Right renal cortex interstitium (tissue), 3 donors: Measurements from ENCODE around the gene BFSP2. TPM values are rescaled to one million over a fixed set of nuclear protein-coding genes. Genes with fewer than 3 reads are reported as not detected.

Experiments used
- DNase-seq, 3 donors: peaks; one replicate each; pipeline ENCODE4 v3.0.0-alpha.2; 2013; ENCODE audit warnings: low read depth in 3 of 3, low spot score in 2 of 3
- polyA plus RNA-seq, 3 donors: library from polyadenylated mRNA; unstranded; fragments of 120-200 nt; gene quantifications; one replicate each; pipeline ENCODE4 v1.2.1, GENCODE V29; 2013; ENCODE audit not compliant: insufficient read length in 3 of 3

Gene BFSP2
- polyA plus RNA-seq, 3 donors, result 0.50 to 0.67 TPM; not detected in 1

DNA sequence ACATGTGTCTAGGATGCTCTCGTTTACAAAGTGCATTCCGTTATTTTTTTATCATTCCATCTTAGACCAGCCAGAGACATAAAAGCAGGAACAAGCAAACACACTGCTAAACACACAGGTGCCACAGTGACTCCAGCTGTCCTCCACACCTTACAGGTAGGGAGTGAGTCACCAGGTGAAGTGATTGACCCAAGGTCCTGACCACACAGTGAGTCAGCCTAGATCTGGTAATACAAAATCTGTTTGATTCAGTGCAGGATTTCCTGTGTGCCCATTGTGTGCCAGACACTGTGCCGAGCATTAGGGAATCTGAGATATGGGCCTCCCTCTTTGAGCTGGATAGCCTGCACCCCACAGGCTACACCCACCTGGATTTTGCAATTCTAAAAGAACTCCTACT is 16.7 kb upstream of the BFSP2 start:
- no peak for DNase-seq

DNA sequence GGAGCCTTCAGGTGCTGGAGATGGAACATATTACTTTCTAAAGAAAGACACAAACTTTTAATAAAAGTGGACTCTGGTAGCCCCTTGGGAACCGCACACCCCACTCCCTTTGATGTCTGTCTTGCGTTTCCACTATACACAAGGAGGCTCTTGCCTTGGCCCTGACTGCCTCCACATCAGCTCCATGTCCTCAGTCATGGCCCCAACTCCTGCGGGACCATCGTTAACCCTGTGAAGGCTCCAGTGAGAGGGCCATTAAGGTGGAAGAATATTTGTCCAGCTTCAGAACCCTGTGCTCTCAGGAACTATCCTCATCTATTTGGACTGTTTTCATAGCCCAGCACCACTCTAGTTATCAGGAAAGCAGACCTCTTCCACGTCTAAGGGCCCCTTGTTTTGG is 16.1 kb upstream of the BFSP2 start:
- no peak for DNase-seq

DNA sequence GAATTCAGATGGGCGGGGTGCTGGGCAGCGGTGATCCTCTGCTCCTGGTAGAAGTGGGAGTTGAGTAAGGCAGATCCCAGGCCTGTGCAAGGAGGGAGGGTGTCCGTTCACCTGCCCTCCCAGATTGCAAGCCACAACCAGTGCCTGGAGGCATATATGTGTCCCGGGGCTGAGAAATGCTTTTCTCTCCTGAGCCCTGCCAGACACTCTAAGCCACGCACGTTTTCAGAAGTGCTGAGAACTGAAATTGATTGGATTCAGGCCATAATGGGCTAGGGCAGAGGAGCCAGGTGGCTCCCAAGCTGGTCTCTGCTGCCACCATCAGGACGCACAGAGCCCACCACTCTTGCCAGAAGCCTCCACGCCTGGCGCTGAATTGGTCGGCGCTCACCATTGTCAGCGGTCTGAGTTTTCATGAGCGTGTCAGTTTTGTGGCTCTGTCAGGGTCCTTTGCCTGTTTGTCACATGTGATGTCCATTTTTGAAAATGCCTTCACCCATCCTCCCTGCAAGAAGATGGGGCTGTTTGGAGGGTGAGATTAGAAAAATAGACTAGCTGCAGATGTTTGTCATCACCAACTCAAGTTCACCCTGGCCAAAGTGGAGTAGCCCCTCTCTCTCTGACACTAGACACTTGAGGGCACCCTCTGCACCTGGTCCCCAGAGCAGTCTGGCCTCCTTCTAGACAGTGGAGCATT is 15.4 kb upstream of the BFSP2 start:
- DNase-seq, result peak; percentile 42 to 57 (median 47)

DNA sequence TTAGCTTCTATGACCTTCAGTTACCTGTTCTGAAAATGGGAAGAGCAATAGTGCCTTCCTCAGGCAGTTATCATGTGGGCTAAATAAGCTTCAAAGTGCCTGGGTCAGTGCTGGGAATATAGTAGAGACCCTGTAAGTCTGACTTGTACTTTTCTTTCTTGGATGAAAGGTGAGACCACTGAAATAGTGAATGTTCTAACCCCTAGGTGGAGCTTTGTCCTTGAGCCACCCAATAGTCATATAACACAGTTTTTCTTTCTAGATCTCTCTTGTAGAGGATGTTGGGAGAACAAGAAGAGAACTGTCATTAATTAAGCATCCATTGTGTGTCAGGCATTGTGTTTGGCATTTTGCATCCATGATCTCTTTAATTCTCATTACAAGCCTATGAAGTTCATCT is 13.0 kb upstream of the BFSP2 start:
- DNase-seq, result no peak

DNA sequence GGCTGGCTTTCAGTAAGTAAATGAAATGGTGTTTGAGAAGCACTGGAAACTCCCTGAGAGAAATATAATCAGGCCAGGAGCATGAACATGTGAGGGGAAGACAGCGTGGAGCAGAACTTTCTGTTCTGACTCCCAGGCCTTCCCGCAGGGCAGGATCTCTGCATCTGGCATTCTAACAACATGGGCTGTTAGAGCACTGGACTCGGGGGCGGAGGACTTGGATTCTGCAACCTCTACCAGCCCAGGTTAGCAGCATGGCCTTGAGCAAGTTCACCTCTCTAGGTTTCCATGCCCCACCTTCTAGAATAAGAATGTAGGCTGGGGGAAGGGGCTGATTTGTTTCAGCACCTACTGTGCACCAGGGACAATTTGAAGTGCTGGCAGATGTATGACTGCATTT is 12.5 kb upstream of the BFSP2 start:
- no peak for DNase-seq

DNA sequence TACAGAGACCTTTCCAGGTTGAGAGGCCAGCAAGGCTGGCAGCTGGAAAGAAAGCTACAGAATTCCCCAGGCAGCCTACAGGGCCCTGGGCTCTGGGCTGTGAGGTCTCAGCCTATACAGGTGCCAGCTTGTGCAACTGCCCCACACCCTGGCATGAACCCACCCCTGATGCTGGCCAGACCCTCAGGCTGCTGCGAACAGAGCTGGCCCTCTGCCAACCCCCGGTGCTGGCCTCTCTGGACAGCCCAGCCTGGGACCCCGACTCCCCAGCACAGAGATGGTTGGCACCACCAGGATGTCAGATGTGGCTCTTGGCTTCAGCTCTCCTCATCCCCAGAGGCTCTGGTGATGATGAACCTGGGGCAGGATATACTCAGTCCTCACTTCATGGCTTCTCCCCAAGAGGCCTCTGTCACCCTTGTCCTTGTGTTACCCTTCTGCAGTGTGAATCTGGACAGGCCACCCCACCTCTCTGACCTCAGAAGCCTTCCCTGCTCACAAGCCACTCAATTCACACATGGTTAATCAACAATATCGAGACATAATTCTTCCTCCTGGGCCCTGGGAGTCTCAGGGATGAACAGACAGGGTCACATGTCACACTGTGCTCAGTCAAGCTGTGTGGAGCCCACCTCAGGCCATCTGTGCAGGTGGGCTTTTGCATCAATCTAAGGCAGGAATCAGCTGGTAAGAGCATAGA is 11.0 kb upstream of the BFSP2 start:
- no peak for DNase-seq

DNA sequence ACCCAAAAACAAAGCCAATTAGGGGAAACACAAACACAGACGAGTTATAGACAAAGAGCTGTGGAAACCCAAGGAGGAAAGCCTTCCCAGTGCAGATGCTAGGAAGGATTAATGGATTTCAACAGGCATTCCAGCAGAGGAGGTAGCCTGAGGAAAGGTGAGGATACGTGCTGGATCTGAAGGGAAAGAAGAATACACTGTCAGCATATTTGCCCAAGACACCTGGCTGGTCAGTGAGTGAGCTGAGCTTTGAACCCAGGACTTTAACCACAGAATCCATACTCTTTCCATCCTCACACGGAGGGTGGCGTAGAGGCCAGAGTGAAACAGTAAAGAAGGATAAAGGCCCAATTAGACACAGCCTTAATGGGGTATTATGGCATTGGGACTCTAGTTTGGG is 9.1 kb upstream of the BFSP2 start:
- DNase-seq, result no peak

DNA sequence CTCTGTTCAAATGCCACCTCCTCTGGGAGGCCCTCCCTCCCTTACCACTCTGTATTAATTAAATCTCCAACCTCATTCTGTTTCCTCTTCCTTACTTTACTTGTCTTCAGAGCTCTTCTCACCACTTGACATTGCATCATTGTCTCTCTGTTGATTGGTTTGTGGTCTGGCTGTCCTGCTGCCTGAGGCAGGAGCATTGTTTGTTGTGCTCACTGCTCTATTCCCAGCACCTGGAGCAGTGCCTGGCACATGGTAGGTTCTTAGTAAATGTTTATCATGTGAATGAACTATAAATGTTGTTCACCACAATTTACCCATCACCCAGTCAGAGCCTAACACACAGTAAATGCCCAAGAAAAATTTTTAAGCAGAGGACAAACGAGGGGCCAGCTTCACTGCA is 6.7 kb upstream of the BFSP2 start:
- no peak for DNase-seq

DNA sequence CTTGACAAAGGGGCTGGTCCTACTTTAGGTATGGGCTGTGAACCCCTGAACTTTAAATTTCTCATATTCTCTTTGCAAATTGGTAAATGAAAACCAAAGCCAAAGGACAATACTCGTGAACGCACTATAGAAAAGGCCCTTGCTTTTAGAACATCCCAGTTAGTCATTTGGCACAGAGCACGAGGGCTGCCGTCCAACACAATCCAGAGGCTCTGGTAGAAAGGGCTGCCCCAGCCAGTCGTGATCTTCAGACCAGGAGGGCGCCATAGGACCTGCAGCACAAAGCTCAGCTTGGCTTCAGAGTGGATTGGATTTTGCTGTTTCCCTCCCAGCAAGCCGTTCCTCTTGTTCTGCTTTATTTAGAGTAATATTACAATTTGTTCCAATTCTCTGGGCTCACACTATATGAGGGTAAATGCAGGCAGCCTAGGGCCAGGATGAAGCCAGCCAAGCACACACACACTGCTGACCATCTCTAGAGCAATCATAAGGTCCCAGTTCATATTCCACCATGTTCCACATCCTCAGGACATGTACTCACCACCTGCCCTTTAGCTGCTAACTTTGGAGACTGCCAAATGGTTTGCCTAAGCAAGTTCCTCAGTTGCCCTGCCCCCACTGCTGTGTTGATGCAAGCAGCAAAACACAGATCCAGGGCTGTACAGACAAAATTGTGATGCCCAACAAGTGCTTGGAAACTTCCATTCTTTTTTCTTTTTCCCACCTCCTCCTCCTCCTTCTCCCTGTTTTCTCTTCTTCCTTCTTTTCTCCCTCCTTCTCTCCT is 6.0 kb upstream of the BFSP2 start:
- DNase-seq, result no peak

DNA sequence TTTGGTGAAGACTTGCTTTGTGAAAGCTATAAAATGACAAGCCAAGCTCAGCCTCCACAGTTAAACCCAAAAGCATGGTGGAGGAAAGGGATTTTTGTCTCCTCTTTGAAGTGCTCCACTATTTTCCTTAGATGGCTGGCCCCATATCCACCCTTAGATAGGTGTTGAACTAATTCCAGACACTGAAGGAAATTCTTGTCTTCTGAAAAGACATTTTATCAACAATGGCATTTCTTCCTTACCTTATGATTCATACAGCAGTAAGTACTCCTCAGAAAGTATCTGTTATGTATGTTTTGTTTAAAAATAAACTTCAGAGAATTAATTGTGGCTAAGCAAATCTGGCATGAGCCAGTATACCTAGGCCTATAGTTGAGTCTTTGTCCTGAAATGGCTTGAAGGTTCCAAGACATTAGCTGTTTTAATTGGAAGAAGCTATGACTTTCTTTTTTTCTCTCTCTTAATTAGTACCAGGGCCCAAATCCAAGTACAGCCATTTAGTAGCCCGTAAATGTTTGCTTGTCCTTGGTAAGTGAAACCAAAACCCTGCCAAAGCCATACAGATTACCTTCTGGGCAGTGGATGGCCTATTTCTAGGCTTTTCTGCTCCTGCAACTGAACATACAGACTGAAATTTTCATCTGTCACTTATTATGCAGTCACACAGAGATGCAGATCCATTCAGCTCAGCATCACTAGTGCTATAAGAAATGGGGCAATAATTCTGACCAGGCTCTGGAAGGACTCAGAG is 5.1 kb upstream of the BFSP2 start:
- no peak for DNase-seq

DNA sequence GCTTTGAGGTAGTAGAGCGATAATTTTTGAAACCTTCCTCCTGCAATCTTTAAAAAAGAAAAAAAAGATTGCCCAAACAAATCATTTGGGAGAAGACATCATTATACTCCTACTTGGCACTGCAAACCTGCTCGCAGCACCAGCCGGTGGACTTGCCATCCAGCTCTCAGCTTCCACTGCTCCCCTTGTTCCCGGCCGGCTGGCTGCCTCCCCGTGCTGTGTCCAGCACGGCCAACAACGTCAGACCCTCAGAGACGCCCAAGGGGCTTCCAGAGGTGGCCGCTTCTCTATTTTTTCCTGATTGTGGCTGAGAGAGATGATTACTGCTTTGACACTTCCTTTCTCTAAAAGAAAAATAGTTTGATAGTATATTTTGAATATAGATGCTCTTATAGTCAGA is 3.0 kb upstream of the BFSP2 start:
- no peak for DNase-seq

DNA sequence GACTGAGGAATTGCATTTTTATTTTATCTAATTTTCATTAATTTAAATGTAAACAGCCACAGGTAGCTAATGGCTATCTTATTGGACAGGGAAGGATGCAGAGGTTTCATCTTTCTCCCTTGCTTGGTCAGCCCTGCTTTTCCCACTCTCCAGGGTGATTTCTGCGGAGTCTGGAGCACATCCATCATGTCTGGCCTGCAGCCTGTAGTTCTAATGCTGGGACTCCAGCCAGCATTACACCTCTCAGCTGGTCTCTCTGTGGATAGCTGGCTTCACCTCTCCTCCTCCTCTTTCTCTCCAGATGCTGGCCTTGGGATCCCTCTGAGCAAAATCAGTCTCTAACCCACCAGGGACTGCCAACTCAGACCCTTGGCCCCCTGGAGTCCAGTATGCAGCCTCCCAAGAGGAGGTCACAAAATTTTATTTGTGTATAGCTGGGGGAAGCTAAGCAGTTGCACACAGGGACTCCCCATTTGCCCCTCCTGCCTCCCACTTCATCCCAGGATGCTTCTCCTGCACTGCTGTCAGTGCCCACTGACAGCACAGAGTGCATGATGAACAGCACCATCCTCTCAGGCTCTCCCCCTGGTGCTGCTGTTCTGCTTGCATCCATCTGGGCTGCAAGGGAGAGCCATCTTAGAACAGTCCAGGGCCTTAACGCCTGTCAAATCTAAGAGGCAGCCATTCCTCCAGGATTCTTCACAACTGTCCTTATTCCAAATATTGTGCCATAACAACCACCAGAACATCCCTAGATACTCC is 1.7 kb downstream of the BFSP2 start:
- no peak for DNase-seq

DNA sequence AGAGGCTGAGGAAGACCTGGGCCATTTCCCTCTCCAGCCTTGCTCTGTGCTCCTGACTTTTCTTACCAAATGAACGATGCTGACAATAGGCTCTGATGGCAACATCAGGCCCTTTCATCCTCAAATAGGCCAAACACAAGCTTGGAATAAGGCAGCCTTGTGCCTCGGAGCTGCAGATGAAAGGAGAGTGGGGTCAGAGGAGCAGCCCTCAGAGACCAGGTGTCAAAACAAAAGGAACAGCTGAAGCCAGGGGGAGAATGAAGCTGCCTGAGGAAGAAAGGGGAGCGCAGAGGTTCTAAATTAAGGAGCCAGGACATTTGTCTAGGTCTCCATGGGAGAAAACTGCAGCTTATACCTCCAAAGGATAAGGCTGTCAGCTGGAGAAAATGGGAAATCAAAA is 5.1 kb downstream of the BFSP2 start:
- DNase-seq, result no peak

DNA sequence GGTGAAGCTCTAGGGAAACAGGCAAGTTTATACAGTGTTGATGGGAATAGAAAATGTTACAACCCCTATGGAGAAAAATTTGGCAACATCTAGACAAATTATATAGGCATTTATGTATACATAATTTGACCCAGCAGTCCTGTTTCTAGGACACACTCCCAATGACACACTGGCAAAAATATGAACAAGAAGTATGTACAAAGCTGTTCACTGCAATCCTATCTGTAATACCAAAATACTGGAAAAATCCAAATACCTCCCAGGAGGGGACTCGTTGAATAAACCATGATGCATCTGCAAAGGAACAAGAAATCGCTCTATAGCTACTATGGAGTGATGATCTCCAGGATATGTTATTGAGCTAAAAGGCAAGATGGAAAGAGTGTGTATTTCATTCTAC is 8.5 kb downstream of the BFSP2 start:
- no peak for DNase-seq

DNA sequence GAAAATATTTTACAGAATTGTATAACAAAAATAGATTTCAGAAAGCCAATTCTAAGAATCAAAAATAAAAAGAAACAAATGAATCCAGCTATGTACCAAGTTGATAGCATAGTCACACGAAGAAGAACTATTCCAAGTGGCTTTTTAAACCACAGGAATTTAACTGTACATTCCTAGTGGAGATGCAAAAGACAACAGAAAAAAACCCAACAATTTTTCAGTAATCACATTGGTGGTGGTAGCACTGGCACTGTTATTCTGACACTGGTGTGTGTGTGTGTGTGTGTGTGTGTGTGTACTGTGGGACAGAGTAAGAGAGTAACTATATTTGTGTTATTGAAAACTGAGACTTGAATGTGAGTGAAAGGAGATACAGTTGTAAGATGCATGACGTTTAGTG is 9.1 kb downstream of the BFSP2 start:
- no peak for DNase-seq

DNA sequence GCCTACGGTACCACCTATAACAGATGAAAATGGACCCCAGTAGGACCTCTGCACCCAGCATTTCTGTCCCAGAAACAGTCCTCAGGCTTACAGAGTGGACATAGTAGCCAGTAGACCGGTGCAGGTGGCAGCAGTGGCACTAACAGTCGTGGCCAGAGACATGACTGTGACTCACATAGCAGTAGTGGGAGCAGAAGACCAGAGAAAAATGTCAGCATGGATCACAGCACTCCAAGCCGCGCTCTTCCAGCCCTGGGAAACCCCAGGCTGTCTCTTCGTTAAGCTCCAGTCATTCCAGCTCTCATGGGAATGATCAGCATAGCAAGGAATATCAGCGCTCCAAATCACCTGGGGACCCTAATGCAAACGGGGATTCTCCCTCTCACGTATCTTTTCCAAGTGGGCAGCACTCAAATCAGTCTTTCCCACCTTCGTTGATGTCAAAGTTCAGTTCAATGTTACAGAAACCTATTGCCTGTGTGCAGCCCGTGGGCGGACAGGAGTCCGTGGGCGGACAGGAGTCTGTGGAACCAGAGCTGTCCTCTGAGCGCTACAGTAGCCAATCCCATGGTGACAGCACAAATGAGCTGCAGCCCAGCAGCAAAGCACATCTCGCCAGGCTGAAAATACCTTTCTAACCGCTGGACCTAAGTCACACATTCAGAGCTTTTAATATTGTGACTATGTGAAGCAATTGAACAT is 10.5 kb downstream of the BFSP2 start:
- no peak for DNase-seq

DNA sequence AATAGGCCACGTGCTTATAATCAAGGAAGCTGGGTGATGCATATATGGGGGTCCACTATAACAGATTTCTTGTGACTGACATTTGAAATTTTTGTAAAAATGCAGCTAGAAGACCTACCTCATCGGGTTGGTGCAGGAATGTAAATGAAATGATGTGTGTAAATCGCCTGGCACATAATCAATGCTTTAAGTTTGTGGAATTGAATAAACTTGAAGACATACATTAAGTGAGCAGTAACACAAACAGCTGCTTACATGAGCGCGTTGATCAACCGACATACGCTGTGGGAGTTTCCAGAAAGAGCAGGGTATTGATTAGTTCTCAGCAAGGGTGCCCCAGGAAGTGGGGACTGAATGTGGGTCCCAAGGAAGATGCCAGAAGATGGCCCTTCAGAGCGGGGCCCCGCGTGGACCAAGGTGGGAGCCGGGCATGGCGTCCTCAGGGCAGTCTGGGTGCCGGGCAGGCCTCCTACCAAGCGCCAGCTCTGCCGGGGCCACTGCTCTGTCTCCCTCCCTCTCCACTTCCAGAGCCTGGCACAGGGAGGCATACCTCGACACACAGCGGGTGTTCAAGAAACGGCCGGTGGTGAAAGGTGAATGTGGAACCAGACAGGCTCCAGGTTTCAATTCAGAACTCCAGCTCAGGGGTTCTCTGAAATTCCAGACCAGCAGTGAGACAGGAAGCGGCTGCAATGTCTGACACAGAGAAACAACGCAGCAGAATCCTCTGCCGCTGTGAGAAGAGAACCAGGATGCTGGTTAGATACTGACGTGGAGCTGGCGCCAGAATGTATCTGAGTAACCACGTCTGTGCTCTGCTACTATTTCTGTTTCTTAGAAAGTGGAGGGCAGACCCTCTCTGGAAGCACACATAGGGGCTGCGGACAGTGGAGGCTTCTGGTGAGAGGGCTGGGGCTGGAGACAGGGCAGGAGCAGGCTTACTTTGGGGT is 12.6 kb downstream of the BFSP2 start:
- no peak for DNase-seq

DNA sequence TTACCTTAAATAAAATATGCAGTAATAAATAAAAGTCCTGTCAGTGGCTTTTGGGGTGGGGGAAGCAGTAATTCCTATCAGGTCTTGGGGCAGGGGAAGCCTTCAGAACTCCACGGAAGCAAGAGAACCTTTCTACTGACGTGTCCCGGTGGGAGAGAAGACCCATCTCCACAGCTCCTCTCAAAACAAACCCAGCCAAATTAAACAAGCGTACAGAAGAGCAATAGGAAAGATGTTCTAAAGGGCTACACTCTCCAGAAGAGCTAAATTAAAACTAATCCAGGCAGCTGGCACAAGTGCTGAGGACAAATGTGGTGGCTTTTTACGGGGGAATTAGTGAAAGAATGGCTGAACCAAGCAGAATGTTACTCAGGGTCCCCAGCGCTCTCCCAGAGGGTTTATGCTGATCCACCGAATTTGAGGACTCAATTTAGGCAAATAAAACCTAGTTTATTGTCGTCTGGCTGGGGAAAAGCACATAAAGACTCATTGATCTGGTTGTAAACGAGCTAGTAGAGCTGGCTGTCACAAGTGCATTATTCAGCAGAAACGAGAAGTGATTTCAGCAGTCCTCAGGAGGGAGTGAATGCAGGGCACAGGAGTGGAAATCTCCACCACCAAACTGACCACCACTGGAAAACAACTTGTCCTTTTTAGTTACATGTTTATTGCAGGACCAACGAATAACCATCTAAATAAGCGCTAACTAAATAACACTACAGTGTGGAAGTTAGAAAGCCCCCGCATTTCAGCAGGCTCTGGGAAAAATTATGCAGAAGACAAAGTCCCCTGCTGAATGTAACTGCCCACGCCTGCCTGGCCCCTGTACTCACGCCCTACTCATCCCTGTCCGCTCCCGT is 13.5 kb downstream of the BFSP2 start:
- no peak for DNase-seq
